Measurements from ENCODE around the gene SLC35D2. TPM values are rescaled to one million over a fixed set of nuclear protein-coding genes. Genes with fewer than 3 reads are reported as not detected.
"Not testable (repeated sequence)": the region's sequence is repeated elsewhere in the genome, so short reads cannot be mapped to it uniquely, and the experiment has no call there.

SLC35D2 gene
- total RNA-seq, 1 donor from 2014 or later = 10.8 TPM

DNA sequence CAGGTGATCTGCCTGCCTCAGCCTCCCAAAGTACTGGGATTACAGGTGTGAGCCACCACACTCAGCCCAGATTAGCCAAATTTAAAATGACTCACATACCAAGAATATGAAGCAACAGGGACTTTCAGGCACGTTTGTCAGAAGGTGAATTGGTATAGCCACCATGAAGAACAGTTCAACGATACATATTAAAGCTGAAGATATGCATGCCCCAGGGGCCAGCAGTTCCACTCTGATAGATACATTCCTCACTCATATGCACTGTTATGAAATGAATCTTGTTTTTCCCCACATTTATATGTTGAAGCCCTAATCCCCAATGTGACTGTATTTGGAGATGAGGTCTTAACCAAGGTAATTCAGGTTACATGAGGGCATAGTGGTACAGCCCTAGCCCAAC lies 22.5 kb downstream of the SLC35D2 start:
- DNase-seq = no peak

DNA sequence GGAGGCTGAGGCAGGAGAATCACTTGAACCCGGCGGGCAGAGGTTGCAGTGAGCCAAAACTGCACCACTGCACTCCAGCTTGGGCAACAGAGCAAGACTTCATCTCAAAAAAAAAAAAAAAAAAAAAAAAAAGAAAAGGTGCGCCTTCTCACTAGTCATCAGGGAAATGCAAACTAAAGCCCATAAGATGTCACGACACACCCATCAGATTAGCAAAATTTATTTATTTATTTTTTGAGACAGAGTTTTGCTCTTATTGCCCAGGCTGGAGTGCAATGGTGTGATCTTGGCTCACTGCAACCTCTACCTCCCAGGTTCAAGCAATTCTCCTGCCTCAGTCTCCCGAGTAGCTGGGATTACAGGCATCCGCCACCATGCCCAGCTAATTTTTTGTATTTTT lies 23.0 kb downstream of the SLC35D2 start:
- not testable (repeated sequence) for DNase-seq

DNA sequence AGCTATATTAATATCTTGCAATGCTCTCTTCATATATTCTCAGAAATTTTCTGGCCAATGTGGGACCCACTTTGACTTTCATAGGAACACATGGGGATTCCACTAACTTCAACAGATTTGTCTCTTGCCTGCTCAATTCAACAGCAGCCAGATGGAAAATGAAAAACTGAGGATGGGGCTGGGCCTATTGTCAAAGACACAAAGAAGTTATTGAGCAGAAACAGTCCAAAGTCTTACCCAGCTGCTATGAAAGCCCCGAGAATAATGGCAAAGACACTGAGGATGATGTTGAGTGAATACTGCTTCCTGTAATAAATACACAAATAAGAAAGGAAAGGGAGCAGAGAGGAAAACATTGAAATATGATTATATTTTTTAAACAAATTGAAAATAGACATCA lies 32.6 kb downstream of the SLC35D2 start:
- DNase-seq = no peak

DNA sequence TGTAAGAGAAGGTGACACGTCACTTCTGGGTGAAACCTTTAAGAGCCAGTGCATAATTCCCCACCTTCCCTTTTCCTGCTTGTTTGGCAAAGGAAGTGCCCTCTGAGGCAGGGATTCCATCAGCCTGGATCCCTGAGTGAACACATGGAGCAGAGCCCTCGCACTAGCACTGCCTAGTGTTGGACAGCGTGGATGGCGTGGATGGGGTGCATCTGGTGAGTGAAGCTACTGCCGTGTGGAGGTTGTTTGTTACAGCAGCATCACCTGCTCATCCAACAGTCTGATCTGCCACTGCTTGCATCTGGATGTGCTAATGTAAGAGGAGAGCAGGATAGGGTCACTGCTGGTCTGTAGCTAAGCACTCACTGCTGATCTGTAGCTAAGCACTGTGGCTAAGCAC lies 35.2 kb downstream of the SLC35D2 start:
- DNase-seq = no peak

DNA sequence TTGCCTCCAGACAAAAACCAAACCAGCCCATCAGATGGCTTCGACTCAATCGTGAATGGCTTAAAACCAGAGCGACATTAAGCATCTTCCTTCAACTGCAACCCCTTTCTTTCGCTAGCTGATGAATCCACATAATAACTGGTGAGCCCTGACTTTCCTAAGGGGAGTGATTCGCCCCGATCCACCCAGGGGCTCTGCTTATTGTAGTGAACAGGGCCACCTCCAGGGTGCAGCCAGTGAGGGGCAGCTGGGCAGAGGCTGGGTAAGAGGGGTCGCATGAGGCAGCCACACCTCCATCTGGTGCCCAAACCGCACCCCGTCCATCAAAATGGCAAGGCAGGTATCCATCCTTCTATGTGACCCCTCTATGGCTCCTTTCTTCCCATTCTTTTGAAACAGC lies 38.0 kb downstream of the SLC35D2 start:
- DNase-seq = no peak

DNA sequence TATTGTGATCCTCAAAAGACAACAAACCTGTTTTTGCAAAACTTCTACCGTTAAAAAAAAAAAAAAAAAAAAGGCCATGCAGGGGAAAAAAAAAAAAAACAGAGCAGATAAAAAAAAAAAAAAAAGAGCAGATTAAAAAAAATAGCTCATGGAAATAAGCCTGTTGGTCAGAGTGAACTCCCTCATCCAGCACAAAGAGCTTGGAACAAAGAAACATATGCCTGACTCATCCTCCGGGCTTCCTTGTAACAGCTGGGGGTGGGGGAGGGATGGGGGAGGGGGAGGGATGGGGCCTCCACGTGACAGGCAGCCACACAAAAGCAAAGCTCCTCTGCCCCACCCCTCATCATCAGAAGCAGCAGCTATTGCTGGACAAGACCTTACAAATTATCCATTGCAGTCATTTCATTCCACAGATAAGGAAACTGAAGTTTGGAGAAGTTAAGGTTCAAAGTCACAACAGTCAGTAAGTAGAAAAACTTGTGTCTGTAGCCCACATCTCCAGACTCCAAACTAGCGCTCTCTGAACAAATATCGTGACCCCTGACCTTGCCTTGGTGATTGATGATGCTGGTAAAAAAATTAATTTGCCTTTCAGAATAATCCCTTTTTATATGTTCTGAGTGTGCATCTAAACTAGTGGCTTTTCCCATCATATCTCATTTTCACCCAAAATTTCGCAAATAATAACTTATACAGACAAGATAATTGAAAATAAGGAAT lies 38.9 kb downstream of the SLC35D2 start:
- peak; percentile 75 for DNase-seq

DNA sequence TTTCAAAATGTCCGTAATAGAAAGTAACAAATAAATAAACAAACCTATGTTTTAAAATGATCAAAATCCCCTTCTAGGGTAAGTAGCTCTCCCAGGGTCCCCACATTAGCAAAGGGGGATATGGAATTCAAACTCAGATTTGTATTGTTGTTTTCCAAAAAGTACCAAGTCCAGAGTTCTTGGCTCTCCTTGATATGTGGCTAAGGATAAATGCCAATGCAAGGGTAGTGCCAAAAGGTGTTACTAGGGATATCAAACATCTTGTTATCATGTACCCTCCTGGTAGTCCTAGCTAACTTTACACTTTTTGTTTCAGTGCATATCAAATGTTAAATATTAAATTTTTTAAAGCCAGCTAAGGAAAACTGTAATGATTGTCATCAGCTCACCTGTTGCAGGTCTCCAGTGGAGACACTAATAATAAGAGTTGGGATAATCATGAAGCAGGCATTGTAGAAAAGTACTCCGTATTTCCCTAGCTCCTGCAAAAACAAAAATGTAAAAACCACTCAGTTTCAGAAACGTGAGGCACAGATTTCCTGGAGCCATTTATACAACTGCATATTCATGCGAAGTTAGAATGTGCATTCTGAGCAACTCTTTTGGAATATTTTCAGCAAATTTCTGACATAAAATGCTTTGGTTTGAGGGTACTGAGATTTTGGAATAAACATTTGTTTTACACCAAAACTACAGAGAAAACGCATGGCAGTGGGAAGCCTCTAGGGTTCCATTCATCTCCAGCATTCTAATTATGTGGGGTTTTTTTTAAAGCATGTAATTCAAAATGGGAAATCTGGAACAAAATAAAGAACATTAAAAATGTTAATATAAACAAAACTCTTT lies 39.8 kb downstream of the SLC35D2 start:
- DNase-seq = no peak

DNA sequence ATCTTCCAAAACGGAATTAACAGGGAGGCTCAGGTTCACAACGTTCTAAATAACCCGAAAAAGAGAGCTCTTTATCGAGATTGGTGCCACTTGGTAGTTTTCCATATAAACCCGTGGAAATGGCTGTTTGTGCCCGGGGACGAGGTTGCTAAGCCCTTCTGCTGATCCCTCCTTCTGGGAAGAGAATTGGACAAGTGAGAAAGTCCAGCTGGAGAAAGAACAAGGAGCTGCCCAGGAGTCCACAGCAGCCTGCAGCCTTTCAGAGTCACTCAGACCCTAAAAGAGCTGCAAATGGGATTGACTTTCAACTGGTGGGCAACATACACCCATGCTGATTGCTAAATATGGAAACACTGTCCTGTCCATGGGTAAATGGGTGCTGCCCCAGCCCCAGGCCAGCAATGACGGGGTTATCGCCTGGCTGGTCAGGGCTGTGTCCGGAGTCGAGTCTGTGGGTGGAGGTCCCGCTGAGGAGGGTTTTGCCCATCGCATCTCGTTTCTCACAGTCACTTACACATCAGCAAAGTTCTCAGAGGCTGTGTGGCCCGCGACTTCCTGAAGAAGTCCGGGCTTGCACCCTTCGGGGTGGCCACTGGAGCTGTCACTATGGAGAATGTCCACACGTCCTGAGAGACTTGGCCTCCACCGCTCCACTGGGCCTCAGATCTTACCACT lies 40.8 kb downstream of the SLC35D2 start:
- peak; percentile 64 for DNase-seq

DNA sequence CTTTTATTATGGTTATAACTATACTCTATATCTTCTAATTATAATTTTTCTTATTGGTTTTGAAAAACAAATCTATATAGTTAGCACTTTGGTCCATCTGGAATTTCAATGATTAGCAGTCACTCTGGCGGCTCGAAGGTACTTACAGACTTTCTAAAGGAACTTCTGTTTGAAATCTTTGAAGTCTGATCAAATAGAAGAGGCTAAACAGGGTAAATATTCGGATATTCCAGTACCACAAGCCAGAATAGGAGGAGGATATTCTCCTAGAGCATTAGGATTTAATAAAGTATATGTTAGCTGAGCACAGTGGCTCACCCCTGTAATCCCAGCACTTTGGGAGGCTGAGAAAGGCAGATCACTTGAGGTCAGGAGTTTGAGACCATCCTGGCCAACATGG lies 42.8 kb downstream of the SLC35D2 start:
- DNase-seq = no peak

DNA sequence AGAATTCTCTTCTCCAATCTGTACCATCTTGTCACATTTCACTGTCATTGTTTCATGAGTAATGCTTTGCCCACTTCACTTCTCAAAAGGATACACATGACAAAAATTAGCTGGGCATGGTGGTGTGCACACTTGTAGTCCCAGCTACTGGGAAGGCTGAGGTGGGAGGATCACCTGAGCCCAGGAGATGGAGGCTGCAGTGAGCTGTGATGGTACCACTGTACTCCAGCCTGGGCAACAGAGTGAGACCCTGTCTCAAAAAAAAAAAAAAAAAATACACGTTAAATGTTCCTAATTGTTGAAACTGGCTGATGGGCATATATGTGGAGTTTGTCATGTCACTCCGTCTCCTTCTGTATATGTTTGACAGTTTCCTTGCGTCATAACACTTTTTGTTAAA lies 45.2 kb downstream of the SLC35D2 start:
- no peak for DNase-seq

DNA sequence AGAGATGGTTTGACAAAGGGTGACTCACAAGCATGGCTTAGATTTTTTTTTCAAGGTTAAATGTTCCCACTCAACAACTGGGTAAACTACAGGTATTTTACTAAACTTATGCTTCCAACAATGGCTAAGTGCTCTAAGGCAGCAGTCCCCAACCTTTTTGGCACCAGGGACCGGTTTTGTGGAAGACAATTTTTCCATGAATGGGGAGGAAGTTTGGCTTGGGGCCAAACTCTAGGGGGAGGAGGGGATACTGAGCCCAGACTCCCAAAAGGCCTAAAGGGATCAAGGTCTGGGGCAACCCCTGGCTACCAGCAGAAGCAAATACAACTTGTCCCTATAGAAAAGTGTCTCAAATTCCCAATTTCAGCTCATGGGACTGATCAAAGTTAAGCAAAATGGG lies 49.6 kb downstream of the SLC35D2 start:
- no peak for DNase-seq

DNA sequence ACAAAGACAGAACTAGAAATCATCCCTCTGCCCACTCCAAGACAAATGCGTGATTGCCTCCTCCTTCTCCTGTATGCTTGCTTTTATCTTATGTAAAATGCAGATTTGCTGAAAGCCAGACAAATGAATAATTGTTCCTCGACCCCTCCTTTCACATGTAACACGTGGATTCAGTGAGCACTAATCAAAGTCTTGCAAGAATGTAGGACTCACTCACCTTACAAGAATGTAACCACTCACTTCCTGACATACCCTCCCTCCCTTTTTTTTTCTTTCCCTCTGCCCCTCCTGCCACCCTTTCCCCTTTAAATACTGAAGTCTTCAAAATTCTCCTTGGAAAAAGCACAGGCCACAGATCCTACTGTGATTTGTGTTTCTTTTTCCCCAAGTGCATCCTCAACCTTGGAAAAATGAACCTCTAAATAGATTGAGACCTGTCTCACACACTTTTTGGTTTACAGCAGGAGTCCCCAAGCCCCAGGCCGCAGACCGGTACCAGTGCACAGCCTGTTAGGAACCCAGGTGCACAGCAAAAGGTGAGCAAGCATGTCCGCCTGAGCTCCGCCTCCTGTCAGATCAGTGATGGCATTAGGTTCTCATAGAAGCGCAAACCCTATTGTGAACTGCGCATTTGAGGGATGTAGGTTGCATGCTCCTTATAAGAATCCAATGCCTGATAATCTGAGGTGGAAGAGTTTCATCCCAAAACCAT lies 52.1 kb downstream of the SLC35D2 start:
- no peak for DNase-seq

DNA sequence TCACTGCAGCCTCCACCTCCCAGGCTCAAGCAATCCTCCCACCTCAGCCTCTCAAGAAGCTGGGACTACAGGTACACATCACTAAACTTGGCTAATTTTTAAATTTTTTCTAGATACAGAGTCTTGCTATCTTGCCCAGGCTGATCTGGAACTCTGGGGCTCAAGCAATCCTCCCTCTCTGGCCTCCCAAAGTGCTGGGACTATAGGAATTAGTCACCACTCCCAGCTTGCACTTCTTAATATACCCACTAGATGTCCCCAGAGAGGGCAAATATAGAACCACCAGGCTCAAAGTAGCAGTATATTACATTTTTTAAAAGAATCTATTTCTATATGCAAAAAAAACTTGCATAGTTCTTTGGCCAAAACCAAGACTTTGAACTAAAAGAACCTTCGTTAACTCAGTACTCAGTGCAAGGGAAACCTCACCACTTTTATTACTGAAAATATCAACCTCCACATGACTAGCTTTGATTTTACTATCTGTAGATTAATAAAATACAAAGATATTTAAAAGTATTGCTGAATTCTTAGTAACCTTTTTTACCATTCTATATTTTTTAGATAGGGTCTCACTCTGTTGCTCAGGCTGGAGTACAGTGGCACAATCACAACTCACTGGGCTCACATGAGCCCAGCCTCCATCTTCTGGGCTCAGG lies 55.7 kb downstream of the SLC35D2 start:
- peak; percentile 84 for DNase-seq

DNA sequence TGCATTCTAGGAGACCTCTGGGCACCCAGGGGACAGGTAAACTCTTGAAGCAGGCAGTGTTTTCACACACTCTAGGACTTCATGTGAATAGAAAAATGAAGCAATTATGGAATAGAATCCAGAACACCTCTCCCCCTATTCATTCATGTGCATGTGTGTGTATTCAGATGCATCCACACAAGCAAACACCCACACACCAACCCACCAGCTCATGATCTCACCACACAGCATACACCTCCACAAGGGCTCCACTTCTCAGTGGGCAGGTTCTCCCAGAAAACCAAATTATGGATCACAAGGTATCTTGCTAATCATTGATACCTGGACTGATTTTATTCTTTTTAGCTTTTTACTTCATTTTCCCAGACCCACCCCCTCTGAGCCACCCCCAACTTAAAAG lies 60.3 kb downstream of the SLC35D2 start:
- no peak for DNase-seq

DNA sequence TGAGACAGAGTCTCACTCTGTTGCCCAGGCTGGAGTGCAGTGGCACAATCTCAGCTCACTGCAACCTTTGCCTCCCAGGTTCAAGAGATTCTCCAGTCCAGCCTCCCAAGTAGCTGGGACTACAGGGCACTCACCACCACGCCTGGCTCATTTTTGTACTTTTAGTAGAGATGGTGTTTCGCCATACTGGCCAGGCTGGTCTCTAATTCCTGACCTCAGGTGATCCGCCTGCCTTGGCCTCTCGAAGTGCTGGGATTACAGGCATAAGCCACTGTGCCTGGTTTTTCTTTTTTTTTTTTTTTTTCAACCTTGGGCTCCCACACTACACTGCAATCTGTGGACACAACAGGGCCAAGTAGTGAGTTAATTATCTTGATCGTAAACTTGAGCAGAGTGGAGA lies 60.8 kb downstream of the SLC35D2 start:
- DNase-seq = not testable (repeated sequence)

DNA sequence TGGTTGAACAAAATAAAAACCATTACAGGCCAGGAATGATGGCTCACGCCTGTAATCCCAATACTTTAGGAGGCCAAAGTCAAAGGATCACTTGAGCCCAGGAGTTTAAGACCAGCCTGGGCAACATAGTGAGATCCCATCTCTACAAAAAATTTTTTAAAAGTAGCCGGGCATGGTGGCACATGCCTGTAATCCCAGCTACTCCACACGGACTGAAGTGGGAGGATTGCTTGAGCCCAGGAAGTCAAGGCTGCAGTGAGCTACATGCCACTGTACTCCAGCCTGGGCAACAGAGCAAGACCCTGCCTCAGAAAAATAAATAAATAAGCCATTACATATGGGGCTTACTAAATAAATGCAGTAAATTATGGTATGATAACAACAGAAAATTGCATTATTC lies 61.3 kb downstream of the SLC35D2 start:
- DNase-seq = not testable (repeated sequence)

DNA sequence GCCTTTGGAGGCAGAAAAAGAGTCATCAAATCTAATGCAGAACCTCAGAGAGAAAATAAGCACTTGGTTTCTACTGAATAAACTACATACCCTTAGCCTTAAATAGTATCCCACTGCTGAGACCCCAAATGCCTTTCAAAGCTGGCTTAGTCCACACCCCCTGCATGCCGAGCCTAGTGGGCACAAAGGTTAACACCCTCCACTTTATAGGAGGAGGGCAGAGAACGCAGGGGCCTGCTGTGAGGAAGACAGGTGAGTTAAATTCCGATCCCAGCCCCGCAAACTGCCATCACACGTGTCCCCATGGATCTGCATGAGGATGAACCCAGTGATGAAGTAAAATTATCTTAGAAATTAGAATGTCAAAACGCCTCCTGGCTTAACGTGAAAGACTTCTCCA lies 62.0 kb downstream of the SLC35D2 start:
- no peak for DNase-seq

DNA sequence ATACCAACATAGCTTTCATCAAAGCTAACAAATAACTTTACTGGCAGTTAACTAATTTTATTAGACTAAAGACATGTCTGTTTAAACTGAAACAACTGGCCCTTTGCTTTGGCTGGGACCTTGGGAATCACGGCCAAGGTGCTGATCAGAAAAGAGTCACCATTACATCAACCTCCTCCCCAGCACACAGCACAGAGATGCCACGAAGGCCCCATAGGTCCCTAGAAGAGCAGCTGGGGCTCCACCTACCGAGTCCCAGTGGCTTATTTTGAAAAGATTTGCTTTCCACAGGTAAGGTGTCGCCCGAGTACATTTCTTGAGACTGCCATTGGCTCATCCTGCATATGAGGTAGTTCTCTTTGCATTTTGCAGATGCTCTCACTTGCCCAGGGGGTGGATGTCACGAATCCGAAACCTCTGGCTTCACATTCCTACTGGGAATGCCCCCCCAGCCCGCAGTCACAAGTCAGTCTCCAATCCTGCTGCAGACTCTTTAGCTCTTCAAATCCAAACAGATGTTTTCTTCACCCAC lies 62.7 kb downstream of the SLC35D2 start:
- no peak for DNase-seq

DNA sequence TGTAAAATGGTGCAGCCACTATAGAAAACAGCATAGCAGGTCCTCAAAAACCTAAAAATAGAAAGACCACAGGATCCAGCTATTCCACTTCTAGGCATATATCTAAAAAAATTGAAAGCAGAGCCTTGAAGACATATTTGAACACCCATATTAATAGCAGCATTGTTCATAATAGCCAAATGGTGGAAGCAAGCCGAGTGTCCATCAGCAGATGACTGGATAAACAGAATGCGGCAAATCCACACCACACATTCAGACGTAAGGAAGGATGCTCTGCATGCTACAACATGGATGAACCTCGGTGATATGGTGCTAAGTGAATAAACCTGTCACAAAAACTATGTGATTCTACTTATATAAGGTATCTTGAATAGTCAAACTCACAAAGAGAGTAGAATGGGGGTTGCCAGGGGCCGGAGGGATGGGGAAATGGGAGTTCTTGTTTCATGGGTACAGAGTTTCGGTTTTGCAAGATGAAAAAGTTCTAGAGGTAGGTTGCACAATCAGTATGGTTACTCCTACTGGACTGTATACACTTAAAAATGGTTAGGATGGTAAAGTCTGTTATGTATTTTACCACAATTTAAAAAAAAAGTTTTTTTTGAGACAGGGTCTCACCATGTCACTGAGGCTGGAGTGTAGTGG lies 64.5 kb downstream of the SLC35D2 start:
- no peak for DNase-seq

DNA sequence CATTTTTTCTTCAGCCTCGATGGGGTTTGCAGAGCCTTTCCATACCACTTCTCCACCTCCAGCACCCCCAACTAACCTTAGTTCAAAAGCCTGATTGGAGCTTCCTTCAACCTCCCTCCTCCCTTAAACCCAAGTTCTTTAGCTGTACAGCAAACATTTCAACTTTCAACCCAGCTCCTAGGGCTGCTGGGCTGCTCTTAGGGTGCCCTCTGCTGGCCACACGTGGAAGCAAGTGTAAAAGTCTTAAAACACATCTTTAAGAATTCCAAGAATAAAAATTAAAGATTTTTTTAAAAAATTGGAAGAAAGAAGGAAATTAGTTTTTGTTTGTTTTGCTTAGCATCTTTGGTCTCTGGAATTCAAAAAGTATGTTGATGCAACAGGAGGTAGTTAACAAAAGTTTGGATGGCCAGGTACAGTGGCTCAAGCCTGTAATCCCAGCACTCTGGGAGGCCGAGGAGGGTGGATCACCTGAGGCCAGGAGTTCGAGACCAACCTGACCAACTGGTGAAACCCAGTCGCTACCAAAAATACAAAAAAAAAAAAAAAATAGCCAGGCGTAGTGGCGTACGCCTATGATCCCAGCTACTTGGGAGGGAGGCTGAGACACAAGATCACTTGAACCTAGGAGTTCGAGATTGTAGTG lies 66.1 kb downstream of the SLC35D2 start:
- DNase-seq = peak; percentile 85

DNA sequence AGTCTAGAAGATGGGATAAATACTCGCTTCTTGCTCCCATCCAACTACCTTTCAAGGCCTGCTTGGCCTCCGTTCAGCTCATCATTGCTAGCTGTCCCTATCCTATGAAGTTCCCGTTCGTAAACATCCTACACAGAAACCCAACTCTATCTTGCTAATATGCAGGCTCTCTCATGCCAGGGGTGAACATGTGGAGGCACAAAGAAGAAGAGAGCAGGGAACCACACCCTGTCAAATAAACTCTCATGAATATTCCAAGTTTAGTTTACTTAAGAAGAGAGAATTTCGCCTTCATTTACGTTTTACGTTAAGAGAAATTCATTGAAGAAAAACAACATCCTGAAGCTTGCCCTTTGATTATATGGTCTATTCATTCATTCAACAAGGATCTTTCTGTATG lies 73.7 kb downstream of the SLC35D2 start:
- no peak for DNase-seq
